Hepatic stellate cell (primary cell): ENCODE results near the gene RBM39.
A peak's percentile ranks its signal among the peaks of the same experiment; 100 is the strongest.
"Not testable (repeated sequence)": the region's sequence is repeated elsewhere in the genome, so short reads cannot be mapped to it uniquely, and the experiment has no call there.

Experiments
- DNase-seq: peaks from one replicate; pipeline ENCODE4 v3.0.0; 2011; ENCODE audit warnings: low spot score

RBM39 gene

DNA sequence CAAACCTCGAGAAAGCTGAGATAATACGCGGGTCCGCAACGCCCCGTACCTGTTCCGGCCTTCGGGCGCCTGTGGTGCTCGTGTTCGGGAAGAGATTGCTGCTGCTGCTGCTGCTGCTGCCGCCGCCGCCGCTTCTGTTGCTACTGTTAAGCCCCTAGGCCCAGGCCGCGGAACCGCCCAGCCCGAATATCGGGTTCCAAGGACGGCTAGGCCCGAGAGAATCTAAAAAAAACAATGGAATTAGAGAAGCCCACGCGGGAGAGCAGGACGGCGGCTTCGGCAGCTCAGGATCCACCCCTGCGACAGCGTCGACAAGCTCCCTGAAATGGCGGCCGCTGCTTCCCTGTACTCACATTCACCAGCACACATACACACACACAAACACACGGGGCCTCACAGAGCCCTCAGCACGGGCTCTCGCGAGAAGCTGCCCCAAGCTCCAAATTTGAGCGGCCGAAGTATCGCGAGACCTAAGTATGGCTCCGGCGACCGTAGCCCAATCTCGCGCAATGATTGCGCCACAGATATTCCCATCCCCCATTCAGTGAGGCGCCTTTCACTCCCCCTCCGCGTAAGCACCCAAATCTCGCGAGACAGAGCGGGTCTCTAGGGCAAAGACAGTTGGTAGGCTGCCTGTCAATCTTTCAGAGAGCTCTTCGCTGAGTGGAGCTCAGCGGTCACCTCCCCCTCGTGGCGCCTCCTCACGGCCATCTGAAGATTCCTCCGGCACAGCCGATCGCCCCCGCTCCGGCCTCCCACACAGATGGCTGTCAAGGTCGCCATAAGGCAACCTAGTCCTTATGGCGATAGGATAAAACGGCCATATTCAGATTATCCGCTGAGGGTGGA lies at the start of gene RBM39:
Gene RBM39 (minus strand): TSS at position 369 of the 849 bp plus-strand sequence. CDS start 1,386 bp downstream, outside the sequence.
- peak; percentile 94 for DNase-seq

- no peak for DNase-seq
Observed at GRCh38 chr20:35791821-35792220, 49.8 kb upstream of the RBM39 start.

DNA sequence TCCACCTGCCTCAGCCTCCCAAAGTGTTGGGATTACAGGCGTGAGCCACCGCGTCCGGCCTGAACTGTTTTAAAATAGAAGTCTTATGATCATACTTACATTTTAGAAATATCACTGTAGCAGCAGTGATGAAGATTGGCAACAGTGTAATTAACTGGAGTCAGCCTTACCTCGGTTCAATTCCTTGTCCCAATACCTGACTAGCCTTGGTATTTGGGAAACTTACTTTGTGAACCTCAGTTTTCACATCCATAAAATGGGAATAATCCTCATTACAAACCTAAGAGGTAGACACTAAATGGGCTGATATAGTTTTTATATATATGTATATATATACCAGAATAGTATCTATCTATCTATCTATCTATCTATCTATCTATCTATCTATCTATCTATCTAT lies 49.0 kb upstream of the RBM39 start:
- DNase-seq: no peak

- DNase-seq: no peak
Observed at GRCh38 chr20:35788796-35789195, 46.7 kb upstream of the RBM39 start.

- not testable (repeated sequence) for DNase-seq
Observed at GRCh38 chr20:35785541-35785940, 43.5 kb upstream of the RBM39 start.

DNA sequence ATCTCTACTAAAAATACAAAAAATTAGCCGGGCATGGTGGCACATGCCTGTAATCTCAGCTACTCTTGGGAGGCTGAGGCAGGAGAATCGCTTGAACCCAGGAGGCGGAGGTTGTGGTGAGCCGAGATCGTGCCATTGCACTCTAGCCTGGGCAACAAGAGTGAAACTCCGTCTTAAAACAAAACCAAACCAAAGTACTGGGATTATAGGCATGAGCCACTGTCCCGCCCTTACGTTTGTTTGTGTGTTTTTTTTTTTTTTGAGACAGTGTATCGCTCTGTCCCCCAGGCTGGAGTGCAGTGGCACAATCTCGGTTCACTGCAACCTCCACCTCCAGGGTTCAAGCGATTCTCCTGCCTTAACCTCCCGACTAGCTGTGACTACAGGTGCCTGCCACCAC lies 41.8 kb upstream of the RBM39 start:
- not testable (repeated sequence) for DNase-seq

- DNase-seq: no peak
Observed at GRCh38 chr20:35776513-35777101, 34.5 kb upstream of the RBM39 start.

- no peak for DNase-seq
Observed at GRCh38 chr20:35774391-35774790, 32.3 kb upstream of the RBM39 start.

GRCh38 chr20:35773154-35773751 lies 31.2 kb upstream of the RBM39 start:
- DNase-seq: no peak

GRCh38 chr20:35772563-35773058 lies 30.6 kb upstream of the RBM39 start:
- DNase-seq: no peak

DNA sequence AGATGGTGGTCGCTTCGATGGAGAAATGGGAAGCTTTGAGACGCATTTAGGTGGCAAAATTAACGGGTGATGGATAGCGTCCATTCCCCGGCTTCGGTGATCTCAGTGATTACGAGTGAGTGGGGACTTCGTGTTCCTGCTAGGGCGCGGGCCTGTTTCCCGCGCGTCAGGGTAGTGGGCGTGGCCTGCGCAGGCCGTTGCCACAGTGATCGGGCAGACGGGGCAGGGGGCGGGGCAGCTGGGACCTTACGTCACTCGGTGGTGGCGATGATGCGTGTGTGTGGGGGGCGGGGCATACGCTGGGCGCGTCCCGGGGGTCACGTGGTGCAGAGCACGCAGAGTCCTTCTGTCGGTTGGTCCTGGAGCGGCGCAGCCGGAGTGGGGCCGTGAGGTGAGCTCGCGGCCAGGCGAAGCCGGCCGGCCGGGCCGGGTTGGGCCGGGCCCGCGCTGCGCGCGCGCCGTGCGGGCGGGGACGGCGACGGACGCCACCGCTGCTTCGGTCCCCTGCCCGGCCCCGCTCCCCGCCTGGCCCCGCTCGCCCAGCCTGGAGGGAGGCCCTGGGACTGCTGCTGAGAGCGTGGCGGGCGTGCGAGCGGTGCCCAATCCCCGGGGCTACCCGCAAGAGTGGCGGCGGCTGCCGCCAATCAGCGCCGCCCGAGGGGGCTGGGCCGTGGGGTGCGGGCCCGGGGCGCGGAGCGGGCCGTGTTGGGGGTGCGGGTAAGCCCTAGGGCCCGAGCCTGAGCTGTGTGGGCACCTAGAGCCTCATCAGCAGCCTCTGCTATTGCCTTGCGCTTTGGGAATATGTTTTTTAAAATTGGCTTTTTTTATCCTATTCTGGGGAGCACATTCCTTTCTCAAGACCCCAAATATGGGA lies 29.9 kb upstream of the RBM39 start, which contains the start of gene PHF20:
Gene PHF20 (plus strand): TSS at position 327 of the 874 bp plus-strand sequence. CDS start 29,508 bp downstream, outside the sequence.
- peak; percentile 96 for DNase-seq

GRCh38 chr20:35771367-35771688 lies 29.3 kb upstream of the RBM39 start:
- no peak for DNase-seq

GRCh38 chr20:35768731-35769664 lies 26.9 kb upstream of the RBM39 start:
- DNase-seq: peak; percentile 89

GRCh38 chr20:35767683-35768481 lies 25.8 kb upstream of the RBM39 start:
- DNase-seq: no peak

GRCh38 chr20:35766843-35767242 lies 24.8 kb upstream of the RBM39 start:
- no peak for DNase-seq

- not testable (repeated sequence) for DNase-seq
Observed at GRCh38 chr20:35764936-35765335, 22.9 kb upstream of the RBM39 start.

DNA sequence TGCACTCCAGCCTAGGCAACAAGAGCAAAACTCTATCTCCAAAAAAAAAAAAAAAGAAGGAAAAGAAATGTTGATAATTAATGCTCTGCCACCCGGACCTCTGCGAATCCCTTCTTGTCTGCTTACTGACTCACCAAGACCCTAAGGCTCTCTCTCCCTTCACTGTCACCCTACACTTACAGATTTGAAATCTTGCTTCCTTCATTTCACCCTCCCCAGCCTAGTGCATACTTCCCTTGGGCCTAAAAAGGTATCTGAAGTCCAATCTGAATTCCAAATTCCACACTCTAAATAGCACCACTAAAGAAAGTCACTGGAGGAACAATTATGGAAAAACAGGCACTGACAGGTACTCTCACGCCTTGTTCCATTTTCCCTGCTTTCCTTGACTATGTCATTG lies 20.4 kb upstream of the RBM39 start:
- DNase-seq: no peak

DNA sequence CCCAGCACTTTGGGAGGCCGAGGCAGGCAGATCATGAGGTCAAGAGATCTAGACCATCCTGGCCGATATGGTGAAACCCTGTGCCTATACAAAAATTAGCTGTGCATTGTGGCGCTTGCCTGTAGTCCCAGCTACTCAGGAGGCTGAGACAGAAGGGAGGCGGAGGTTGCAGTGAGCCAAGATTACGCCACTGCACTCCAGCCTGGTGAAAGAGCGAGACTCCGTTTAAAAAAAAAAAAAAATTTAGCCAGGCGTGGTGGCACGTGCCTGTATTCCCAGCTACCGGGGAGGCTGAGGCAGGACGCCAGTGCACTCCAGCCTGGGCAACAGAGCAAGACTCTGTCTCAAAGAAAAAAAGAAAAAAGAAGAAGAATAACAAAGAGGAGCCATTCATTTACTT lies 19.5 kb upstream of the RBM39 start:
- not testable (repeated sequence) for DNase-seq

DNA sequence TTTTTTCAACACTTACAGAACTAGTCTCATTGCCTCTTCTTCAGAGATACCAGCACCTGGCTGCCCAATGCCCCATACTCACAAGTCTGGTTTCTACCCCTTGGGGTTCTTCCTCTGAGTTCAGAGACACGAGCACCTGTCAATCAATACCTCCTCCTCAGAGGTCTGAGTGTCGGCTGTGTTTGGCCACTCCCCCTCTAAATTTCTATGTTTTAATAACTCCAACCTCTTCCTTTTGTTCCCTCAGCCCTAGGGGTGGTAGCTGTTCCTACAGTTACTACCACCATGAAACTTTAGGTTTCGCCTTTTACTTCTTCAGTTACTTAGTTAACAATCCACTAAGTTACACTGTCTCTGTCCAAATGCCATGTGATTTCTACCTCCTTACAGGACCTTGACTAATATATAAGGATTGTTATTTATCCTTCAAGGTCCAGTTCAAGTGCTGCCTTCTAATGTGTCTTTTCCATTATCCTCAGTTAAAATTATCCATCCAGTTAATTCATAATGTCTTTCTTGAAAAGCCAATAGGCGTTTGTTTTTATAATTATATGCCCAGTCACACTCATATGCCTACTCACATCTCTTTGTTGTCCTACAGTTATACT lies 15.1 kb upstream of the RBM39 start:
- no peak for DNase-seq

DNA sequence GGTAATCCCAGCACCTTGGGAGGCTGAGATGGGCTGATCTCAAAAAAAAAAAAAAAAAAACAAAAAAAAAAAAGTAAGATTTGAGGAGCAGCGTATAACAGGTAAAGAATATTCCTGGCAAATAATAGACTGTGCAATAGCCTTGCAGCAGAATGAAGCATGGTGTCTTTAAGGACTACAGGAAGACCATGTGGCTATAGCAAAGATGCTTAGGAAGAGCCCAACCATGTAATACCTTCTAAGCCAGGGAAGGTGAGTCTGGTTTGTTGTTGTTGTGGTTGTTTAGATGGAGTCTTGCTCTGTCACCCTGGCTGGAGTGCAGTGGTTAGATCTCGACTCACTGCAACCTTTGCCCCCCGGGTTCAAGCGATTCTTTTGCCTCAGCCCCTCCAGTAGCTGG lies 14.3 kb upstream of the RBM39 start:
- no peak for DNase-seq
